Measurements from ENCODE around the gene GTF2A2. TPM values are rescaled to one million over a fixed set of nuclear protein-coding genes. Genes with fewer than 3 reads are reported as not detected.
"Not testable (repeated sequence)": the region's sequence is repeated elsewhere in the genome, so short reads cannot be mapped to it uniquely, and the experiment has no call there.

Gene GTF2A2
- total RNA-seq, 1 donor, result 19.2 TPM

DNA sequence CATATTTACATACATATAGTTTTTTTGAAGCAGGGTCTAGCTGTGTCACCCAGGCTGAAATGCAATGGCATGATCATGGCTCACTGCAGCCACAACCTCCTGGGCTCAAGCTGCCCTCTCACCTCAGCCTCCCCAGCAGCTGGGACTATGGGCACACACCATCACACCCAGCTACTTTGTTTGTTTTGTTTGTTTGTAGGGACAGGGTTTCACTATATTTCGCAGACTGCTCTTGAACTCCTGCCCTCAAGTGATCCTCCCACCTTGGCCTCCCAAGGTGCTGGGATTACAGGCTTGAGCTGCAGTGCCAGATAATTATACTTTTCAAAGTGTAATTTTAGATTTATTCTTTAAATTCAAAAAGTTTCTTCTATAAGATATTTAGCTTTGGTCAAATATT, 10.2 kb downstream of the GTF2A2 start:
- Histone ChIP-seq H2AFZ (ENCODE audit: low read length) (no peak overlapping the region), H3K79me2 (ENCODE audit: insufficient read depth, low read length) (peaks cover 15% of the 10 kb centered on the region), H3K4me1 (ENCODE audit: insufficient read depth, low read length) (no peaks in the 10 kb centered on the region)

DNA sequence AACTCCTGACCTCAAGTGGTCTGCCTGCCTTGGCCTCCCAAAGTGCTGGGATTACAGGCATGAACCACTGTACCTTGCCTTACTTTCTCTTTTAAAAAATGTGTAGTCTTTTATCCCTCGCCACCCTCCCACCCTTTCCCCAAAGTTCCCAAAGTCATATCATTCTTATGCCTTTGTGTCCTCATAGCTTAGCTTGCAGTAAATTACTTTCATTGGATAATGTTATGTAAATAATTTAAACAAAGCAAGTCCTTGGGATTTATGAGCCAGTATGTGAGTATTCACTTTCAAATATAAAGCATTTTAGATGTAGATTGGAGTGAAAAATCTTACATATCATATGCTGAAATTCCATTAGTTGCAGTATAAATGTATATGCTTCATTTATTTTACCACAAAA, 11.0 kb downstream of the GTF2A2 start:
- TF ChIP-seq, protein P1, sequence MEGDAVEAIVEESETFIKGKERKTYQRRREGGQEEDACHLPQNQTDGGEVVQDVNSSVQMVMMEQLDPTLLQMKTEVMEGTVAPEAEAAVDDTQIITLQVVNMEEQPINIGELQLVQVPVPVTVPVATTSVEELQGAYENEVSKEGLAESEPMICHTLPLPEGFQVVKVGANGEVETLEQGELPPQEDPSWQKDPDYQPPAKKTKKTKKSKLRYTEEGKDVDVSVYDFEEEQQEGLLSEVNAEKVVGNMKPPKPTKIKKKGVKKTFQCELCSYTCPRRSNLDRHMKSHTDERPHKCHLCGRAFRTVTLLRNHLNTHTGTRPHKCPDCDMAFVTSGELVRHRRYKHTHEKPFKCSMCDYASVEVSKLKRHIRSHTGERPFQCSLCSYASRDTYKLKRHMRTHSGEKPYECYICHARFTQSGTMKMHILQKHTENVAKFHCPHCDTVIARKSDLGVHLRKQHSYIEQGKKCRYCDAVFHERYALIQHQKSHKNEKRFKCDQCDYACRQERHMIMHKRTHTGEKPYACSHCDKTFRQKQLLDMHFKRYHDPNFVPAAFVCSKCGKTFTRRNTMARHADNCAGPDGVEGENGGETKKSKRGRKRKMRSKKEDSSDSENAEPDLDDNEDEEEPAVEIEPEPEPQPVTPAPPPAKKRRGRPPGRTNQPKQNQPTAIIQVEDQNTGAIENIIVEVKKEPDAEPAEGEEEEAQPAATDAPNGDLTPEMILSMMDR (IDR thresholded peaks at IDR 0.05; ENCODE audit: extremely low read depth, low read depth, low read length), result no peak
- Histone ChIP-seq H2AFZ (ENCODE audit: low read length) (no peak overlapping the region), H4K20me1 (ENCODE audit: insufficient read depth, low read length) (peaks cover 3% of the 10 kb centered on the region), H3K27ac (ENCODE audit: low read depth, low read length) (no peak overlapping the region), H3K4me2 (ENCODE audit: insufficient read depth, low read length) (no peak overlapping the region), H3K4me3 (ENCODE audit: insufficient read depth, low read length) (no peak overlapping the region), H3K79me2 (ENCODE audit: insufficient read depth, low read length) (peaks cover 10% of the 10 kb centered on the region), H3K36me3 (ENCODE audit: insufficient read depth, low read length) (peaks cover 32% of the 10 kb centered on the region), H3K9me3 (ENCODE audit: low read depth, low read length) (no peaks in the 10 kb centered on the region), H3K27me3 (ENCODE audit: insufficient read depth, low read length) (no peaks in the 10 kb centered on the region), H3K4me1 (ENCODE audit: insufficient read depth, low read length) (no peaks in the 10 kb centered on the region)
- no peak for DNase-seq (ENCODE audit: insufficient read length, low spot score, missing footprints)

More for the DNA sequence above, 10.2 kb downstream of the GTF2A2 start:
- H3K4me3 ChIP-seq (ENCODE audit: insufficient read depth, low read length), result no peak overlapping the region
- TF ChIP-seq, protein P1 (IDR thresholded peaks at IDR 0.05; ENCODE audit: extremely low read depth, low read depth, low read length), result no peak
- H3K27me3 ChIP-seq (ENCODE audit: insufficient read depth, low read length), result no peaks in the 10 kb centered on the region
- no peaks in the 10 kb centered on the region for H3K9me3 ChIP-seq (ENCODE audit: low read depth, low read length)
- H3K4me2 ChIP-seq (ENCODE audit: insufficient read depth, low read length), result no peak overlapping the region
- H3K36me3 ChIP-seq (ENCODE audit: insufficient read depth, low read length), result peaks cover 37% of the 10 kb centered on the region
- no peak for DNase-seq (ENCODE audit: insufficient read length, low spot score, missing footprints)
- H4K20me1 ChIP-seq (ENCODE audit: insufficient read depth, low read length), result peaks cover 3% of the 10 kb centered on the region
- H3K27ac ChIP-seq (ENCODE audit: low read depth, low read length), result no peak overlapping the region

DNA sequence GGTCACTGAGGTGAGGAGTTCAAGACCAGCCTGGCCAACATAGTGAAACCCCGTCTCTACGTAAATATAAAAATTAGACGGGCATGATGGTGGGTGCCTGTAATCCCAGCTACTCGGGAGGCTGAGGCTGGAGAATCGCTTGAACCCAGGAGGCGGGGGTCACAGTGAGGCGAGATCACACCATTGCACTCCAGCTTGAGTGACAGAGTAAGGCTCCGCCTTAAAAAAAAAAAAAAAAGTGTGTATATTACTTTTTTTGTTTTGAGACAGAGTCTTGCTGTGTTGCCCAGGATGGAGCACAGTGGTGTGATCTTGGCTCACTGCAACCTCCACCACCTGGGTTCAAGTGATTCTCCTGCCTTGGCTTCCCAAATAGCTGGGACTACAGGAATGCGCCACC, 11.5 kb downstream of the GTF2A2 start:
- not testable (repeated sequence) for H3K27ac ChIP-seq (ENCODE audit: low read depth, low read length); H3K4me1 ChIP-seq (ENCODE audit: insufficient read depth, low read length); DNase-seq (ENCODE audit: insufficient read length, low spot score, missing footprints); H3K9me3 ChIP-seq (ENCODE audit: low read depth, low read length); H2AFZ ChIP-seq (ENCODE audit: low read length); H3K27me3 ChIP-seq (ENCODE audit: insufficient read depth, low read length); H4K20me1 ChIP-seq (ENCODE audit: insufficient read depth, low read length); H3K79me2 ChIP-seq (ENCODE audit: insufficient read depth, low read length); H3K4me2 ChIP-seq (ENCODE audit: insufficient read depth, low read length); H3K4me3 ChIP-seq (ENCODE audit: insufficient read depth, low read length)
- peaks cover 31% of the 10 kb centered on the region for H3K36me3 ChIP-seq (ENCODE audit: insufficient read depth, low read length)

DNA sequence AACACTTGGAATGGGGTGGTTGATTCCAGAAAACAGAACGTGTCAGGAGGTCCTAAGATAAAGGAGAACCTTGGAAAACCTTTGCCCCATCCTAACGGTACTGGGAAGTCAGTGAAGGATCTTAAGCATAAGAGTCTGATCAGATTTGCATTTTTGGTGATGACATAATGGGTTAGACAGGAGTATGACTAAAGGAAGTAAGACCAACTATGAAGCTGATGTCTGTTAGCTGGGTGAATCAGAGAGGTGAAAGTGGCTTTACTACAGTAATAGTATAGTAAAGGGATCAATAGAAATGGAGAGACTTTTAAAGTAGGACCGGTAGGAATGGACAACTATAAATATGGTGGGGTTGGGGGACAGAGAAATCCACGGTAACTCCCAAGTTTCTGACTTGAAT, 12.6 kb downstream of the GTF2A2 start:
- TF ChIP-seq, protein P1 (IDR thresholded peaks at IDR 0.05; ENCODE audit: extremely low read depth, low read depth, low read length), result no peak

More for the DNA sequence above, 12.6 kb downstream of the GTF2A2 start:
- Histone ChIP-seq H3K27ac (ENCODE audit: low read depth, low read length) (no peak overlapping the region), H3K36me3 (ENCODE audit: insufficient read depth, low read length) (peaks cover 24% of the 10 kb centered on the region), H3K4me1 (ENCODE audit: insufficient read depth, low read length) (no peaks in the 10 kb centered on the region), H3K4me3 (ENCODE audit: insufficient read depth, low read length) (no peak overlapping the region), H3K4me2 (ENCODE audit: insufficient read depth, low read length) (no peak overlapping the region), H3K27me3 (ENCODE audit: insufficient read depth, low read length) (no peaks in the 10 kb centered on the region), H2AFZ (ENCODE audit: low read length) (no peak overlapping the region), H3K79me2 (ENCODE audit: insufficient read depth, low read length) (peaks cover 6% of the 10 kb centered on the region), H4K20me1 (ENCODE audit: insufficient read depth, low read length) (peaks cover 3% of the 10 kb centered on the region), H3K9me3 (ENCODE audit: low read depth, low read length) (no peaks in the 10 kb centered on the region)
- DNase-seq (ENCODE audit: insufficient read length, low spot score, missing footprints), result peak; percentile 32
